ENCODE results near the gene KLHDC4. TPM values are rescaled to one million over a fixed set of nuclear protein-coding genes. Genes with fewer than 3 reads are reported as not detected.

KLHDC4 gene
- polyA plus RNA-seq, 1 donor = 34.0 TPM

DNA sequence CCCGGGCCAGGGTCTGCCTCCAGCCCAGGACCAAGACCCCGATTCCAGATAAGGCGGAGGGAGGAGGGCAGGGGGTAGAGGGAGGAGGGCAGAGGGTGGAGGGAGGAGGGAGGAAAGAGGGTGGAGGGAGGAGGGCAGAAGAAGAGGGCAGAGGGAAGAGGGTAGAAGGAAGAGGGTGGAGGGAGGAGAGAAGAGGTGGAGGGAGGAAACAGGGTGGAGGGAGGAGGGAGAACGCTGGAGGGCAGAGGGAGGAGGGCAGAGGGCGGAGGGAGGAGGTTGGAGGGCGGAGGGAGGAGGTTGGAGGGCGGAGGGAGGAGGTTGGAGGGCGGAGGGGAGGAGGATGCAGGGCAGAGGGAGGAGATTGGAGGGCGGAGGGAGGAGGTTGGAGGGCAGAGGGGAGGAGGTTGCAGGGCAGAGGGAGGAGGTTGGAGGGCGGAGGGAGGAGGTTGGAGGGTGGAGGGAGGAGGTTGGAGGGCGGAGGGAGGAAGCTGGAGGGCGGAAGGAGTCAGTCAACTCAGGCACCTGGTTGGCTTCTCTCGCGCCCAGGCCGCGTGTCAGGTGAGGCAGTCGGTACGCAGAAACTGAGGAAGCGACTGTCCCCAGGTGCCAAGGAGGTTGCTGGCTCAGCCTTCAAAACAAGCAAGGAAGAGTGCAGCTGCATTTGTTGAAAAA lies 65.2 kb downstream of the KLHDC4 start:
- H3K36me3 ChIP-seq (ENCODE audit: control insufficient read depth, insufficient read depth, low read length) = peaks cover 38% of the 10 kb centered on the region
- WGBS (ENCODE audit: insufficient coverage, low lambda C conversion rate) = 88% methylated on average over 6 of the region's 19 CpGs
- H3K27me3 ChIP-seq (ENCODE audit: control insufficient read depth, insufficient read depth, low read length) = no peaks in the 10 kb centered on the region
- H3K4me1 ChIP-seq (ENCODE audit: control insufficient read depth, insufficient read depth, low read length) = no peaks in the 10 kb centered on the region
- H3K27ac ChIP-seq (ENCODE audit: low read length) = no peak overlapping the region
- no peak for DNase-seq
- no peak overlapping the region for H3K4me3 ChIP-seq (ENCODE audit: low read length)
- H3K9me3 ChIP-seq (ENCODE audit: control insufficient read depth, low read depth, low read length) = peaks cover 4% of the 10 kb centered on the region

DNA sequence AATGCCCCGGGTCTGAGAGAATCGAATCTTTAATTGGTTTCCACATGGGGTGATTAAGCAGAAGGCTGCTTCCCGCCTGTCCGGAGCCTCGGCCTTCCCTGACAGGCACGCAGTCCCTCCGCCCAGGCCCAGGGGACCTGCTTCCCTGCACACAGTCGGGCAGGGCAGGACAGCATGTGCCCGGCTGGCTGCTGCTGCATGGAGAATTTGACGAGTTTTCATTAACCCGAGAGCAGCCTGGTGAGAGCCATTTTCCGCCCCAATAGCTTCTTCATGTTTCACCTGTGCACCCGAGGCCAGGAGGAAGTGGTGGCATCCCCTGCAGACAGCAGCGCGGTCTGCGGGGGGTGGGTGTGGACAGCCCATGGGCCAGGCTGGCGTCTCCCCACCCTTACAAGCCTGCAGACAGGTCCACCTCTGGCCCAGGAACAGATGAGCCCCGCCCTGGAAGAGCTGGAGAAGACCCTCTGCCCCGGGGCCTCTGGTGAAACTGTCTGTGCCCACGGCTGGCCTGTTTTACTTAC lies 67.0 kb downstream of the KLHDC4 start:
- Histone ChIP-seq H3K36me3 (ENCODE audit: control insufficient read depth, insufficient read depth, low read length) (peaks cover 39% of the 10 kb centered on the region), H3K27ac (ENCODE audit: low read length) (no peak overlapping the region), H3K27me3 (ENCODE audit: control insufficient read depth, insufficient read depth, low read length) (no peaks in the 10 kb centered on the region), H3K9me3 (ENCODE audit: control insufficient read depth, low read depth, low read length) (peaks cover 4% of the 10 kb centered on the region), H3K4me3 (ENCODE audit: low read length) (no peak overlapping the region), H3K4me1 (ENCODE audit: control insufficient read depth, insufficient read depth, low read length) (no peaks in the 10 kb centered on the region)
- no CpG with 5 or more reads among the region's 20 CpGs for WGBS (ENCODE audit: insufficient coverage, low lambda C conversion rate)
- no peak for DNase-seq

DNA sequence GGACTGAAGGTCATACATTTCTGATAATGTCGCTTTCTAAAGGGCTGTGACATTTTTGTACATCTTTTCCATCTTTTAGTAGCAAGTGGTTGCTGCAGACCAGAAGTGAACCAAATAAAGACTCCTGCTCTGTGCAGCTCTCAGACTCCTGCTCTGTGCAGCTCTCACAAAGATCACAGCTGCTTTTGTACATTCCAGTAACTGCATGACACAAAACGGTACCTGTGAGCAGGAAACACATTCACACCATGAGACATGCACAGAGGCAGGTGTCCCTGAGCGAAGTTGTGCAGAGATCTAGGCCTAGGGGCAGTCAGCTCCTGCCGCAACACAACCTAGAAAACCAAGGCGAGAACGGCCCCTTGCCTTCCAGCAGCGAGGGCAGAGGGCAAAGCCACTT lies 67.5 kb downstream of the KLHDC4 start:
- H3K27me3 ChIP-seq (ENCODE audit: control insufficient read depth, insufficient read depth, low read length) = no peaks in the 10 kb centered on the region

DNA sequence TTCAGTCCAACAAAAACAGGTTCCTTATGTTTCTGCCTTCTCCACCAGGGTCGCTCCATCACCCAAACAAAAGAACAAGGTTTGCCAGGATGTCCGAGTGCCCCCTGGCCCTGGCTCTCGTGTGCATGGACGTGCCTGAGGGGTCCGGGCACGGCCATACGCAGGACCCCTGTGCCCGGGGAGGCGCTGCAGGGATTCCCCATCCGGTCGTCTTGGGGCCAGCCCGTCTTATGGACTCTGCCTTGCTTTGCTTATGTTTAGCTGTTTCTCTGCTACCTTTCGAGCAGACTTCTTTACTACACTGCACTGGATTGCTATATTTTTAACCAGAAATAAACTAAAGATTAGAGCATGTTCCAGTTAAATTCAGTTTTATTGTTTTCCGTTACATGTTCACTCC lies 68.0 kb downstream of the KLHDC4 start:
- WGBS (ENCODE audit: insufficient coverage, low lambda C conversion rate) = 83% methylated on average over 1 of the region's 14 CpGs
- H3K9me3 ChIP-seq (ENCODE audit: control insufficient read depth, low read depth, low read length) = no peaks in the 10 kb centered on the region
- no peak overlapping the region for H3K27ac ChIP-seq (ENCODE audit: low read length)
- no peak overlapping the region for H3K4me3 ChIP-seq (ENCODE audit: low read length)
- no peaks in the 10 kb centered on the region for H3K4me1 ChIP-seq (ENCODE audit: control insufficient read depth, insufficient read depth, low read length)
- H3K27me3 ChIP-seq (ENCODE audit: control insufficient read depth, insufficient read depth, low read length) = no peaks in the 10 kb centered on the region
- DNase-seq = no peak
- H3K36me3 ChIP-seq (ENCODE audit: control insufficient read depth, insufficient read depth, low read length) = peaks cover 37% of the 10 kb centered on the region

More for the DNA sequence above, 67.5 kb downstream of the KLHDC4 start:
- no peak overlapping the region for H3K27ac ChIP-seq (ENCODE audit: low read length)
- H3K36me3 ChIP-seq (ENCODE audit: control insufficient read depth, insufficient read depth, low read length) = peaks cover 39% of the 10 kb centered on the region
- no CpG with 5 or more reads among the region's 7 CpGs for WGBS (ENCODE audit: insufficient coverage, low lambda C conversion rate)
- H3K9me3 ChIP-seq (ENCODE audit: control insufficient read depth, low read depth, low read length) = peaks cover 3% of the 10 kb centered on the region
- DNase-seq = no peak
- H3K4me1 ChIP-seq (ENCODE audit: control insufficient read depth, insufficient read depth, low read length) = no peaks in the 10 kb centered on the region
- H3K4me3 ChIP-seq (ENCODE audit: low read length) = no peak overlapping the region

DNA sequence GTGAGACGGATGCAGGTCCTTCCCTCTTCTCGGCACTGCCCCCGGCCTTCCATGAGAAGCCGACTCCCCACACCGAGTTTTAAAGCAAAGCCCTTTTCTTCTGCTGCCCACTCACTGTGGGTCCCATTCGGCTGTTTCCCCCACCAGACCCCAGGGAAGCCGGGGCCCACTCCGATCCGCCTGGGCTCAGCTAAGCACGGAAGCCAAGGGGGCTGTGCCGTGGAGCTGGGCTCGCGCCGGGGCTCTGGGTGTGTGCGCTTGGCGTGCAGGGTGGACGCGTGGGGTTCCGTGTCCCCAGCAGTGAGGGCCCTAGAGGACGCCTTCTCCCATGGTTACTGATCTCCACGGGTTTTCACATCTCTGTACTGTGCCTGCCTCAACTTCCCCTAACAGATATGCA lies 68.5 kb downstream of the KLHDC4 start:
- no CpG with 5 or more reads among the region's 21 CpGs for WGBS (ENCODE audit: insufficient coverage, low lambda C conversion rate)
- no peaks in the 10 kb centered on the region for H3K4me1 ChIP-seq (ENCODE audit: control insufficient read depth, insufficient read depth, low read length)
- H3K4me3 ChIP-seq (ENCODE audit: low read length) = no peak overlapping the region
- peaks cover 33% of the 10 kb centered on the region for H3K36me3 ChIP-seq (ENCODE audit: control insufficient read depth, insufficient read depth, low read length)
- H3K27ac ChIP-seq (ENCODE audit: low read length) = no peak overlapping the region
- no peaks in the 10 kb centered on the region for H3K9me3 ChIP-seq (ENCODE audit: control insufficient read depth, low read depth, low read length)
- DNase-seq = no peak
- no peaks in the 10 kb centered on the region for H3K27me3 ChIP-seq (ENCODE audit: control insufficient read depth, insufficient read depth, low read length)

DNA sequence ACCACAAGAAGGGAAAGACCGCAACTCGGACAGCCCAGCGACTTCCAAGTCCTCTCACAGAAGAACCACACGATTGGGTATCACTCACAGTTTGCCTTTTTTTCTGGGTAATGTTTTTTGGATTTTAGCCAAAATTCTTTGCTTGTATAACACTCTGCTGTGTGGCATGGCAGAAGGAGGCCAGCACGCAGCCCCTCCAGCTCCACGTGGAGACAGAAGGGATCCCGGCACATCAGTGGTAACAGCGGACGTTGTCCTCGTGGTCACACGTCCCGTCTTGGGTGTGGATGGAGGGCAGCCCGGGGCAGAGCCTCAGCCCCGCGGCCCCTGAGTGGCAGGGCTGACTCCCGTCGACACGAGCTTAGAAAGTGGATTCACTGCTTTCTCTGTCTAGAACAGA lies 69.1 kb downstream of the KLHDC4 start:
- DNase-seq = no peak
- Histone ChIP-seq H3K9me3 (ENCODE audit: control insufficient read depth, low read depth, low read length) (no peaks in the 10 kb centered on the region), H3K36me3 (ENCODE audit: control insufficient read depth, insufficient read depth, low read length) (peaks cover 32% of the 10 kb centered on the region), H3K4me1 (ENCODE audit: control insufficient read depth, insufficient read depth, low read length) (no peaks in the 10 kb centered on the region), H3K27me3 (ENCODE audit: control insufficient read depth, insufficient read depth, low read length) (no peaks in the 10 kb centered on the region), H3K4me3 (ENCODE audit: low read length) (no peak overlapping the region), H3K27ac (ENCODE audit: low read length) (no peak overlapping the region)
- WGBS (ENCODE audit: insufficient coverage, low lambda C conversion rate) = 100% methylated on average over 1 of the region's 18 CpGs

DNA sequence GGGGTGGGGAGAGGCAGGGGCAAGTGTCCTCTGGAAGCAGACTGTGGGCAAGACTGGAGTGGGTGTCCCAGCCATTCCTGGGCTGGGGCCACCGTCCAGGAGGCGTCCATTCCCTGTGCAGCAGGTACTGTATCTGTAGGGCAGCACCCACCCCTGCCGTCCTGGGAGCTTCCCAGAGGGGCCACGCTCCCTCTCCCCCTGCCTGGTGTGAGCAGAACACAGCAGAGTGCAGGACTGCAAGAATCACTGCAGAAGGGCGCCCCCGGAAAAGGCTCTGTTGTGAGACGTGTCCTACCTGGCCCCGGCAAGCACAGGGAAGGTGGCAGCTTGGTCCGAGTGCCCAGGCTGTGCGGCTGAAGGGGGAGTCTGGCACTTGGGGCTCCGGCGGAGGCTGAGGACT lies 70.3 kb downstream of the KLHDC4 start:
- DNase-seq = no peak
- no peaks in the 10 kb centered on the region for H3K27me3 ChIP-seq (ENCODE audit: control insufficient read depth, insufficient read depth, low read length)
- H3K4me3 ChIP-seq (ENCODE audit: low read length) = no peak overlapping the region
- no peaks in the 10 kb centered on the region for H3K9me3 ChIP-seq (ENCODE audit: control insufficient read depth, low read depth, low read length)
- peaks cover 27% of the 10 kb centered on the region for H3K36me3 ChIP-seq (ENCODE audit: control insufficient read depth, insufficient read depth, low read length)
- H3K27ac ChIP-seq (ENCODE audit: low read length) = no peak overlapping the region
- WGBS (ENCODE audit: insufficient coverage, low lambda C conversion rate) = no CpG with 5 or more reads among the region's 12 CpGs
- H3K4me1 ChIP-seq (ENCODE audit: control insufficient read depth, insufficient read depth, low read length) = no peaks in the 10 kb centered on the region

DNA sequence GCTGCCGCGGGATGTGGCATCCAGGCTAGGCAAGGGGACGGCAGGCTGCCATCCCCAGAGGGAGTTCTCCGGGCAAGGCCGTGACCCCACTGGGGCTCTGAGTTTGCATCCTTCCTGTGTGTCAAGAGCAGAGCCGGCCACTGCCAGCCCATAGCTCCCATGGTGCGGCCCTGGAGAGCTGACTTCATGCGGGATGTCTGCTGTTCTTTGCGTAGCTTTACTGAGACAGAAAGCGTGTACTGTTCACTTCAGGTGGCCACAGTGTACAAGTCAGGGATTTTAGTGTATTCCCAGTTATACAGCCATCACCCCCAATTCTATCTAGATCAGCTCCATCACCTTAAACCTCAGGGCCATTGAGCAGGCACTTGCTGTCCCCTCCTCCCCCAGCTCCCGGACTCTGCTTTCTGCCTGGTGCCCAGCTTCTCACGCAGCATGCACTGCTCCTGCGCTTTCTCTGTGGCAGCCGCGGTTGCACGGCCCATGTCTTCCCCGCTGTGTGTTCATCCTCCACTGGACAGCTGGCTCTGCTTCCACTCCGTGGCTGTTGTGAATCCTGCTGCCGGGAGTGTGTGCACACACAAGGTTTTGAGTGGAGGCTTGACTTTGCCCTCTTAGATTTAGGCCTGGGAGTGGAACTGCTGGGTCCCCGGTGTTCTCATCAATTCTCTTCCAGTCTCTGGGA lies 71.2 kb downstream of the KLHDC4 start:
- WGBS (ENCODE audit: insufficient coverage, low lambda C conversion rate) = 100% methylated on average over 1 of the region's 20 CpGs
- no peaks in the 10 kb centered on the region for H3K9me3 ChIP-seq (ENCODE audit: control insufficient read depth, low read depth, low read length)
- no peak for DNase-seq
- no peaks in the 10 kb centered on the region for H3K27me3 ChIP-seq (ENCODE audit: control insufficient read depth, insufficient read depth, low read length)
- H3K36me3 ChIP-seq (ENCODE audit: control insufficient read depth, insufficient read depth, low read length) = peaks cover 21% of the 10 kb centered on the region
- H3K4me1 ChIP-seq (ENCODE audit: control insufficient read depth, insufficient read depth, low read length) = no peaks in the 10 kb centered on the region
- H3K27ac ChIP-seq (ENCODE audit: low read length) = no peak overlapping the region
- H3K4me3 ChIP-seq (ENCODE audit: low read length) = no peak overlapping the region

DNA sequence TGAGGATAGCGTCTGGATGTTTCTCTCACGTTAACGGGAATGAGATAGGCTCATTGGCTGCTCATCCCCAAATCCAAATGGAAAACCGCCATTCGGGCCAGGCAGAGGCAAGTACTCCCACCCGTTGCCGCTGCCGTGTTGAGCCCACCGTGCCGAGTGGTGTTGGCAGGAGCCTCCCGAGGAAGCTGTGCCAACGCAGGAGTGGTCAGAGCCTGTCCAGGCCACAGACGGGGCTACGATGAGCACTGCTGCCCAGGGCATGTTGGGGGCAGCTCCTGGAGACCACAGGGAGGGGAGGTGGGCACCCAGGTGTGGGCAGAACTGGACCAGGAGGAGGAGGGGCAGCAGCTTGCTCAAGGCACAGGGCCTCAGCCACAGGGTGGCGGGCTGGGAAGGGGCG lies 72.0 kb downstream of the KLHDC4 start:
- no CpG with 5 or more reads among the region's 16 CpGs for WGBS (ENCODE audit: insufficient coverage, low lambda C conversion rate)
- Histone ChIP-seq H3K9me3 (ENCODE audit: control insufficient read depth, low read depth, low read length) (no peaks in the 10 kb centered on the region), H3K4me3 (ENCODE audit: low read length) (no peak overlapping the region), H3K4me1 (ENCODE audit: control insufficient read depth, insufficient read depth, low read length) (no peaks in the 10 kb centered on the region), H3K36me3 (ENCODE audit: control insufficient read depth, insufficient read depth, low read length) (peaks cover 18% of the 10 kb centered on the region), H3K27ac (ENCODE audit: low read length) (no peak overlapping the region), H3K27me3 (ENCODE audit: control insufficient read depth, insufficient read depth, low read length) (no peaks in the 10 kb centered on the region)
- no peak for DNase-seq

DNA sequence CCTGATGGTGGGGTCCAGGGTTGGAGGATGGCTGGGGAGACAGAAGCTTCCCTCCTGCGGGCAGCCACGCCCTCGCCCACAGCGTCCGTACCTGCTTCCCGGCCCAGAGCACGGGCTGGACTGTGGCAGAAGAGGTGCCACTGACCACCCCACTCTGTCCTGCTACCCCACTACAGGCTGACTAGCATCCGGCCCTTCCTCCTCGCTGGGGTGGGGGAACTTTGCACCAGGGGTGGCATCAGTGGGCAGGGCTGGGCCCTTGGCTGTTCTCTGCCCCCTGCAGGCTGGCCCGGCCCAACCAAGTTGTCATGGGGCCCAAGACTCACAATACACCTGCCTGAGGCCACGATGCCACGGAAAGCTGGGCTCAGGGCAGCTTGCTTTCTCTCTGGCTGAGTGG lies 73.0 kb downstream of the KLHDC4 start:
- H3K9me3 ChIP-seq (ENCODE audit: control insufficient read depth, low read depth, low read length) = no peaks in the 10 kb centered on the region
- WGBS (ENCODE audit: insufficient coverage, low lambda C conversion rate) = no CpG with 5 or more reads among the region's 12 CpGs
- H3K36me3 ChIP-seq (ENCODE audit: control insufficient read depth, insufficient read depth, low read length) = peaks cover 15% of the 10 kb centered on the region
- H3K27ac ChIP-seq (ENCODE audit: low read length) = no peak overlapping the region
- no peaks in the 10 kb centered on the region for H3K4me1 ChIP-seq (ENCODE audit: control insufficient read depth, insufficient read depth, low read length)
- H3K27me3 ChIP-seq (ENCODE audit: control insufficient read depth, insufficient read depth, low read length) = no peaks in the 10 kb centered on the region
- no peak overlapping the region for H3K4me3 ChIP-seq (ENCODE audit: low read length)
- DNase-seq = no peak

Data from large intestine (tissue), 3 donors.